Right atrium auricular region (tissue), 2 donors: Measurements from ENCODE around the gene ITPR2. TPM values are rescaled to one million over a fixed set of nuclear protein-coding genes. Genes with fewer than 3 reads are reported as not detected.

Experiments used
- DNase-seq: peaks from one replicate; pipeline ENCODE4 v3.0.0-alpha.2; 2019; ENCODE audit warnings: low spot score
- H3K27ac ChIP-seq, 2 donors: fragments of 200-600 bp; sonication (generic); 1 replicate in 1 of 2; 2 replicates in 1 of 2; pipeline ENCODE4 v1.5.1; 2016 to 2019
- H3K27me3 ChIP-seq, 2 donors: fragments of 200-600 bp; sonication (generic); one replicate each; pipeline versions ENCODE4 v1.5.1 to v1.6.0; 2017 to 2019
- H3K36me3 ChIP-seq: fragments of 200-600 bp; sonication (generic); one replicate; pipeline ENCODE4 v1.5.1; 2016
- H3K4me1 ChIP-seq, 2 donors: fragments of 200-600 bp; sonication (generic); one replicate each; pipeline versions ENCODE4 v1.5.1 to v1.6.0; 2017 to 2019
- H3K4me3 ChIP-seq, 2 donors: fragments of 200-600 bp; sonication (generic); 1 replicate in 1 of 2; 2 replicates in 1 of 2; pipeline ENCODE4 v1.5.1; 2017 to 2019; ENCODE audit warnings: mild to moderate bottlenecking in 1 of 2, moderate library complexity in 1 of 2
- H3K9me3 ChIP-seq, 2 donors: fragments of 200-600 bp; sonication (generic); one replicate each; pipeline ENCODE4 v1.5.1; 2019
- total RNA-seq, 2 donors: library from RNA; depleted of rRNA; stranded (reverse); fragments of >200 nt; gene quantifications; one replicate each; pipeline ENCODE4 v1.1.0, GENCODE V29; 2016
- TF ChIP-seq, protein P1 (sequence below), 2 donors: fragments of 200-600 bp; sonication (generic); IDR thresholded peaks; one replicate each; pipeline ENCODE4 v1.5.1; 2019; ENCODE audit warnings: antibody characterized with exemption in 2 of 2

Gene ITPR2
- total RNA-seq, 2 donors from 2014 or later, result 13.0 to 20.7 TPM

DNA sequence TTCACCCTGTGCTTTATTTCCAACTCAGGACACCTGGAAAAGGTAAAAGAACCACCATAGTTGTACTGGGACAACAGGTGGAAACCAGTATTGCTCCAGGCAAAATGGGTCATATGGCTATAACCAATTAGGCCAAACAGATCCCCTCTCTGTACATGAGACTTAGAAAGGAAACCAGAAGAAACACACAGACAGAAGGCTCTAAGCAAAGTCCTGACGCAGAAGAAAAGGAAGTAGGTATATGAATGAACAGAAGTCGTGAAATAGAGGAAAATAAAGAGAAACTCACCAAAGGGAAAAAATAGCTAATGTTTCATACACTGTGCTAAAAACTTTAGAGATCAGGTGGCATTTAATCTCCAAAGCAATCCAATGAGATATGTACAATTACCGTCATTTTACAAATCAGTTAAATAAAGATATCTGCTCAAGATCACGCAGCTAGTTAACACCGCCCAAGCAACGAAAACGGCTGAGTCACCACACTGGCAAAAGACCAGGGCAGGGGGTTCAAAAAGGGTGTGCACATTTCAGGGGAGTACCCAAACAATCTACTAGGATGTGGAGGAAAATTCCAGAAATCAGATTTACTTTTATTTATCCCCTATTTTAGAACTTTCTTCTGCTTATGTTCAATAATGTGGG lies 82.3 kb downstream of the ITPR2 start:
- TF ChIP-seq, protein P1, sequence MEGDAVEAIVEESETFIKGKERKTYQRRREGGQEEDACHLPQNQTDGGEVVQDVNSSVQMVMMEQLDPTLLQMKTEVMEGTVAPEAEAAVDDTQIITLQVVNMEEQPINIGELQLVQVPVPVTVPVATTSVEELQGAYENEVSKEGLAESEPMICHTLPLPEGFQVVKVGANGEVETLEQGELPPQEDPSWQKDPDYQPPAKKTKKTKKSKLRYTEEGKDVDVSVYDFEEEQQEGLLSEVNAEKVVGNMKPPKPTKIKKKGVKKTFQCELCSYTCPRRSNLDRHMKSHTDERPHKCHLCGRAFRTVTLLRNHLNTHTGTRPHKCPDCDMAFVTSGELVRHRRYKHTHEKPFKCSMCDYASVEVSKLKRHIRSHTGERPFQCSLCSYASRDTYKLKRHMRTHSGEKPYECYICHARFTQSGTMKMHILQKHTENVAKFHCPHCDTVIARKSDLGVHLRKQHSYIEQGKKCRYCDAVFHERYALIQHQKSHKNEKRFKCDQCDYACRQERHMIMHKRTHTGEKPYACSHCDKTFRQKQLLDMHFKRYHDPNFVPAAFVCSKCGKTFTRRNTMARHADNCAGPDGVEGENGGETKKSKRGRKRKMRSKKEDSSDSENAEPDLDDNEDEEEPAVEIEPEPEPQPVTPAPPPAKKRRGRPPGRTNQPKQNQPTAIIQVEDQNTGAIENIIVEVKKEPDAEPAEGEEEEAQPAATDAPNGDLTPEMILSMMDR (IDR thresholded peaks at IDR 0.05), result no peak
- DNase-seq, result no peak
- no peaks in the 10 kb centered on the region for H3K27me3 ChIP-seq

DNA sequence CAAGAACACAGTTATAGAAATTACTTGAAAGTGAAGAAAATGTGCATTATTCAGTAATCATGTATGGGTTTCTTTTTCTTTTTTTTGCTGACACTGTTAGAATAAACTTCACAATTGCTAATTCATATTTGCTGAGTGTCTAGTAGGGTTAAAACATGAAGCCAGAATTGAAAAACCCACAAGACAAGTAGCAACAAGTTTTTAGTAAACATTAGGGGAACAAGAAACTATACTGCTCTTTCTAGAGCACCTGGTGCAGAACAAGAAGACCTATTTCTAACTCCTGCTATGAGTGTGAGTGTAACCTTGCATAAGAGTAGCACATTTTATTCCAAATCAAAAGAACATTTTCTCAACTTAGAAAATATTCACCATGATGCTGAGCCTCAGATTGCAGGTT lies 83.2 kb downstream of the ITPR2 start:
- no peak for DNase-seq
- Histone ChIP-seq H3K36me3 (no peaks in the 10 kb centered on the region), H3K27me3 (no peaks in the 10 kb centered on the region), H3K9me3 (no peaks in the 10 kb centered on the region), H3K27ac (no peak overlapping the region), H3K4me1 (peaks cover 0 to 19% of the 10 kb centered on the region in 2 donors), H3K4me3 (no peak overlapping the region)
- TF ChIP-seq, protein P1 (IDR thresholded peaks at IDR 0.05), result no peak

More for the DNA sequence above, 82.3 kb downstream of the ITPR2 start:
- no peaks in the 10 kb centered on the region for H3K36me3 ChIP-seq
- no peak overlapping the region for H3K4me3 ChIP-seq
- H3K9me3 ChIP-seq, result no peaks in the 10 kb centered on the region
- peaks cover 0 to 11% of the 10 kb centered on the region in 2 donors for H3K4me1 ChIP-seq
- no peak overlapping the region for H3K27ac ChIP-seq

DNA sequence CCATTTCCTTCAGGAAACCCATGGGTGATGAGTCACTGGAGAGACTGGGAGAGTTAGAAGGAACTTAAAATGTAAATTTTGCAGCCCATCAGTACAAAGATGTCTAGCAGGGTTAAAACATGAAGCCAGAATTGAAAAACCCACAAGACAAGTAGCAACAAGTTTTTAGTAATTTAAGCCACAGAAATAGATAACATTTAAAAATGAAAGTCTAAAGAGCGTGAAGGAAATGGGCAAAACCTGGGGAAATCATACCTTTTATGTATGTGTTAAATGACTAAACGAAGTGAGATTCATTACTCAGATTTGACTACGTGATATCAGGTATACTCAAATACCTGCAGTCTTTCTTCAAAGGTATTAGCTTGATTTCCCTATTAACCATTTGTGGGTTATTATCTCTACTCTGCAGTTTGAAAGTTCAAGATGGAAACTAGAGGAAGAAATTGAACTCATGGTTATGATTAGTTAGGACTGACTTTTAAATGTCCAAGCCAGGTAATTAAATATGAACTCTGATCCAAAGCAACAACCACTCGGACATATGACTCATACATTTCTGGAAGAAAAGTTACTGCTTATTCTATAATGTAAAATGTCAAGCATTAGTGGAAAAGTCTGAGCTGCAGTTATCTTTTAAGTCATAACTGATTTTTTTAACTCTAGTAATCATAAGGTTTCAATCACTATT lies 84.1 kb downstream of the ITPR2 start:
- H3K9me3 ChIP-seq, result no peaks in the 10 kb centered on the region
- H3K27me3 ChIP-seq, result no peaks in the 10 kb centered on the region
- H3K27ac ChIP-seq, result no peak overlapping the region
- TF ChIP-seq, protein P1 (IDR thresholded peaks at IDR 0.05), result no peak
- peaks cover 0 to 23% of the 10 kb centered on the region in 2 donors for H3K4me1 ChIP-seq
- H3K4me3 ChIP-seq, result no peak overlapping the region
- no peak for DNase-seq
- no peaks in the 10 kb centered on the region for H3K36me3 ChIP-seq

DNA sequence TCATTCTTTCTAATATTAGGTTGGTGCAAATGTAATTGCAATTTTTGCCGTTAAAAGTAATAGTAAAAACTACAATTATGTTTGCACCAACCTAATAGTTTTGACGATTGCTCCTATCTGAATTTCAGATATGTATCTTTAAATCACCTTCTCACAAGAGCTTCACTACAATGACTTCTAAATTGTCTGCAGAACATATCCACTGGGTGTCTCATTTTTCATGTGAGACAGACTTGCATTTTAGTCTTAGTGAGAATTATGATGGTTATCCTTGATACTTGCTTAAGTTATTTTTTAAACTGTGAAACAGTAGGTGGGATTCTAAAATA lies 84.6 kb downstream of the ITPR2 start:
- H3K4me1 ChIP-seq, result peaks cover 0 to 23% of the 10 kb centered on the region in 2 donors

DNA sequence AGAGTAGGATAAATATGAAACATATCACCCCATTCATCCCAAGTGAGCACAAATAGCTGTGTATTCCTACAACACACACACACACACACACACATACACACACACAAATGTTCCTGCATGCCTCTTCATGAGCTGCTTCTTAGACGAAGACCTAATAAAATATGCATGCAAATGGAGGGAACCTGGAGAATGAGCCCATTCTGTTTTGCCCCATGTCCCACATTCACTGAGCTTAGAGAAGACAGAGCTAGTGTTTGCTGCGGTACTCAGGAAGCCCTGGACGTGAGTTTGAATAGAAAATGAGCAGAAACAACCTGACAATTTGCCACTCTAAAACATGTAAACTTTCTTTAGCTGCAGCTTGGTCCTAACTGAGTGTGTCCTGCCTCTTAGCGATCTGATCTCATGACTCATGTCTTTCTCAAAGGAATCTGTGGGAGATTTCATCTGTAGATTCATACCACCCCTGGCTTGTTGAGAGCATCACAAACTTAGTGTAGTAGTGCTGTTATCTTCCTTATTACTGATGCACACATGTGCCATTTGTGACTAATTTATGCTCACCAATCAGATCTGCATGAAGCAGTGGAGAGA lies 86.8 kb downstream of the ITPR2 start:
- Histone ChIP-seq H3K4me3 (no peak overlapping the region), H3K27ac (no peak overlapping the region), H3K27me3 (no peaks in the 10 kb centered on the region), H3K4me1 (peaks cover 0 to 31% of the 10 kb centered on the region in 2 donors), H3K9me3 (no peaks in the 10 kb centered on the region), H3K36me3 (no peaks in the 10 kb centered on the region)
- DNase-seq, result no peak
- TF ChIP-seq, protein P1 (IDR thresholded peaks at IDR 0.05), result no peak

More for the DNA sequence above, 84.6 kb downstream of the ITPR2 start:
- DNase-seq, result no peak
- H3K36me3 ChIP-seq, result no peaks in the 10 kb centered on the region
- H3K9me3 ChIP-seq, result no peaks in the 10 kb centered on the region
- TF ChIP-seq, protein P1 (IDR thresholded peaks at IDR 0.05), result no peak
- H3K4me3 ChIP-seq, result no peak overlapping the region
- no peaks in the 10 kb centered on the region for H3K27me3 ChIP-seq
- H3K27ac ChIP-seq, result no peak overlapping the region
